GM23338 (cell line): ENCODE measurements around the gene PPFIBP2.

Experiments
- CREB1 ChIP-seq: fragments of 250-450 bp; sonication (Bioruptor Pico); IDR thresholded peaks from 2 replicates; pipeline ENCODE4 v1.5.0; 2020; ENCODE audit warnings: low read depth, mild to moderate bottlenecking, moderate library complexity
- EZH2 ChIP-seq: fragments of 200-600 bp; sonication (generic); IDR thresholded peaks from one replicate; pipeline ENCODE4 v1.8.0; 2017; ENCODE audit warnings: antibody characterized with exemption, mild to moderate bottlenecking, low read depth; ENCODE audit not compliant: unreplicated experiment
- EZH2phosphoT487 ChIP-seq: fragments of 200-600 bp; sonication (generic); IDR thresholded peaks from one replicate; pipeline ENCODE4 v1.8.1; 2018; ENCODE audit warnings: antibody characterized with exemption; ENCODE audit not compliant: unreplicated experiment
- JUNB ChIP-seq: IDR thresholded peaks from one replicate; pipeline ENCODE4 v1.6.1; 2016; ENCODE audit warnings: antibody characterized with exemption; ENCODE audit not compliant: unreplicated experiment
- POLR2AphosphoS5 ChIP-seq: IDR thresholded peaks from 2 replicates; pipeline ENCODE4 v1.6.1; 2016; ENCODE audit warnings: antibody characterized with exemption, low read depth
- TF ChIP-seq, protein P1 (sequence below), 2 experiments: fragments of 200-600 bp in 1 of 2; sonication (generic) in 1 of 2; conservative IDR thresholded peaks; 2 replicates each; pipeline versions ENCODE4 v1.5.1 to v1.6.1; 2016 to 2017; ENCODE audit warnings: antibody characterized with exemption in 2 of 2, low read depth in 2 of 2, mild to moderate bottlenecking in 2 of 2, moderate library complexity in 1 of 2
- TF ChIP-seq, protein P2 (sequence below): IDR thresholded peaks from 2 replicates; pipeline ENCODE4 v1.6.1; 2016; ENCODE audit warnings: antibody characterized with exemption
- TF ChIP-seq, protein P3 (sequence below): IDR thresholded peaks from one replicate; pipeline ENCODE4 v1.6.1; 2018; ENCODE audit warnings: antibody characterized with exemption; ENCODE audit not compliant: unreplicated experiment

DNA sequence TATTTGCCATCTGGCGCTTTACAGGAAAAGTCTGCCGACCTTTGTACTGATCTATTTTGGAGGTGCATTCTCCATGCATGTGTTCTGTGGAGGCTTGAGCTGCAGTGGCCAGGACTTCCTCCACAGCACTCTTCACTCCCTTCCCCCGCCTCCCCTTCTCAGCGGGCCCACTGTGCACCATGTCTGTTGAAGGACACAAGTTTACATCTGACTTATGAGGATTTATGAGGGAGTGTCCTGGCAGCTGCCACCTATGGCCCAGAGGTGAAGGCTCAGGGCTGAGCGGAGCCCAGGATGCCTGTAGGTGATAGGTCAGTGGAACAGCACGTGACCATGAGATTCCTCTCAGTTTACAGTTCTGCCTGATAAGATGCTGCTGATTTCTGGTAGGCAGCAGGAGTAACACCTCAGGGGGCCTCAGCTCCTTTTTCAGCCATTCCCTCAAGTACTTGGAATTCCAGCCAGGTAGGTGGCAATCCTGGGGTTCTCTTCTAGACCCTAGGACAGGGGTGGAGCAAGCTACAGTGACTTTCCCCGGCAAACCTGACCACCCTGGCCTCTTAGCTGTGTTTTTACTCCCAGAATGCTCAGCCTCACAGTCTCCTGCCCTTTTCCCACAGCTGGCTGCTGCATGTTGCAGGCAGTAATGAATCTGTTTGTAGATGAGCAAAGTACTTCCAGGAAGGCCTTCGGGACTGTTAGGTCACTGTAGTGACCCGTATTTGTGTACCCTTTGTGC, 59.9 kb downstream of the PPFIBP2 start:
- TF ChIP-seq, protein P1, sequence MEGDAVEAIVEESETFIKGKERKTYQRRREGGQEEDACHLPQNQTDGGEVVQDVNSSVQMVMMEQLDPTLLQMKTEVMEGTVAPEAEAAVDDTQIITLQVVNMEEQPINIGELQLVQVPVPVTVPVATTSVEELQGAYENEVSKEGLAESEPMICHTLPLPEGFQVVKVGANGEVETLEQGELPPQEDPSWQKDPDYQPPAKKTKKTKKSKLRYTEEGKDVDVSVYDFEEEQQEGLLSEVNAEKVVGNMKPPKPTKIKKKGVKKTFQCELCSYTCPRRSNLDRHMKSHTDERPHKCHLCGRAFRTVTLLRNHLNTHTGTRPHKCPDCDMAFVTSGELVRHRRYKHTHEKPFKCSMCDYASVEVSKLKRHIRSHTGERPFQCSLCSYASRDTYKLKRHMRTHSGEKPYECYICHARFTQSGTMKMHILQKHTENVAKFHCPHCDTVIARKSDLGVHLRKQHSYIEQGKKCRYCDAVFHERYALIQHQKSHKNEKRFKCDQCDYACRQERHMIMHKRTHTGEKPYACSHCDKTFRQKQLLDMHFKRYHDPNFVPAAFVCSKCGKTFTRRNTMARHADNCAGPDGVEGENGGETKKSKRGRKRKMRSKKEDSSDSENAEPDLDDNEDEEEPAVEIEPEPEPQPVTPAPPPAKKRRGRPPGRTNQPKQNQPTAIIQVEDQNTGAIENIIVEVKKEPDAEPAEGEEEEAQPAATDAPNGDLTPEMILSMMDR (conservative IDR thresholded peaks at IDR 0.05; ENCODE audit: low read depth in 2 of 2) = no peak
- TF ChIP-seq POLR2AphosphoS5 = no peak
- no peak for TF ChIP-seq CREB1 (CRISPR knock-in tag)
- TF ChIP-seq, protein P2, sequence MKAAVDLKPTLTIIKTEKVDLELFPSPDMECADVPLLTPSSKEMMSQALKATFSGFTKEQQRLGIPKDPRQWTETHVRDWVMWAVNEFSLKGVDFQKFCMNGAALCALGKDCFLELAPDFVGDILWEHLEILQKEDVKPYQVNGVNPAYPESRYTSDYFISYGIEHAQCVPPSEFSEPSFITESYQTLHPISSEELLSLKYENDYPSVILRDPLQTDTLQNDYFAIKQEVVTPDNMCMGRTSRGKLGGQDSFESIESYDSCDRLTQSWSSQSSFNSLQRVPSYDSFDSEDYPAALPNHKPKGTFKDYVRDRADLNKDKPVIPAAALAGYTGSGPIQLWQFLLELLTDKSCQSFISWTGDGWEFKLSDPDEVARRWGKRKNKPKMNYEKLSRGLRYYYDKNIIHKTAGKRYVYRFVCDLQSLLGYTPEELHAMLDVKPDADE = no peak
- TF ChIP-seq, protein P3, sequence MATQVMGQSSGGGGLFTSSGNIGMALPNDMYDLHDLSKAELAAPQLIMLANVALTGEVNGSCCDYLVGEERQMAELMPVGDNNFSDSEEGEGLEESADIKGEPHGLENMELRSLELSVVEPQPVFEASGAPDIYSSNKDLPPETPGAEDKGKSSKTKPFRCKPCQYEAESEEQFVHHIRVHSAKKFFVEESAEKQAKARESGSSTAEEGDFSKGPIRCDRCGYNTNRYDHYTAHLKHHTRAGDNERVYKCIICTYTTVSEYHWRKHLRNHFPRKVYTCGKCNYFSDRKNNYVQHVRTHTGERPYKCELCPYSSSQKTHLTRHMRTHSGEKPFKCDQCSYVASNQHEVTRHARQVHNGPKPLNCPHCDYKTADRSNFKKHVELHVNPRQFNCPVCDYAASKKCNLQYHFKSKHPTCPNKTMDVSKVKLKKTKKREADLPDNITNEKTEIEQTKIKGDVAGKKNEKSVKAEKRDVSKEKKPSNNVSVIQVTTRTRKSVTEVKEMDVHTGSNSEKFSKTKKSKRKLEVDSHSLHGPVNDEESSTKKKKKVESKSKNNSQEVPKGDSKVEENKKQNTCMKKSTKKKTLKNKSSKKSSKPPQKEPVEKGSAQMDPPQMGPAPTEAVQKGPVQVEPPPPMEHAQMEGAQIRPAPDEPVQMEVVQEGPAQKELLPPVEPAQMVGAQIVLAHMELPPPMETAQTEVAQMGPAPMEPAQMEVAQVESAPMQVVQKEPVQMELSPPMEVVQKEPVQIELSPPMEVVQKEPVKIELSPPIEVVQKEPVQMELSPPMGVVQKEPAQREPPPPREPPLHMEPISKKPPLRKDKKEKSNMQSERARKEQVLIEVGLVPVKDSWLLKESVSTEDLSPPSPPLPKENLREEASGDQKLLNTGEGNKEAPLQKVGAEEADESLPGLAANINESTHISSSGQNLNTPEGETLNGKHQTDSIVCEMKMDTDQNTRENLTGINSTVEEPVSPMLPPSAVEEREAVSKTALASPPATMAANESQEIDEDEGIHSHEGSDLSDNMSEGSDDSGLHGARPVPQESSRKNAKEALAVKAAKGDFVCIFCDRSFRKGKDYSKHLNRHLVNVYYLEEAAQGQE = no peak
- no peak for TF ChIP-seq EZH2phosphoT487
- TF ChIP-seq JUNB = no peak
- no peak for TF ChIP-seq EZH2
